Endothelial cell of umbilical vein (primary cell): ENCODE measurements around the gene DARS2. TPM values are rescaled to one million over a fixed set of nuclear protein-coding genes. Genes with fewer than 3 reads are reported as not detected.

ENCODE experiments used
- BruUV-seq: library from RNA; stranded (reverse); fragments of 400-500 nt; replicated peaks from 2 replicates; lab custom pipeline; 2021; lab: Mats Ljungman, UMichigan
- CTCF ChIA-PET: fragments of 300-600, 350-600 bp; sonication (Branson Sonifier 250); formaldehyde crosslinking; loops from one replicate; lab custom pipeline; 2021; ENCODE audit warnings: antibody characterized with exemption, inconsistent platforms; lab: Charles Lee
- POLR2A ChIA-PET: fragments of 300-600, 350-600 bp; sonication (Branson Sonifier 250); formaldehyde crosslinking; loops from one replicate; lab custom pipeline; 2021; ENCODE audit warnings: antibody characterized with exemption, inconsistent platforms; lab: Charles Lee
- DNase-seq: peaks from one replicate; pipeline ENCODE4 v3.0.0-alpha.2; 2011; ENCODE audit warnings: low read depth, low spot score
- FAIRE-seq: peaks from 2 replicates; lab custom pipeline; 2011; peaks lifted over from hg19 to GRCh38; lab: Jason Lieb, UNC
- H2AFZ ChIP-seq: 2 replicates; pipeline ENCODE4 v1.6.0; 2012; ENCODE audit warnings: low read depth, low read length, control low read depth, inconsistent platforms
- H3K27ac ChIP-seq: 2 replicates; pipeline ENCODE4 v1.5.1; 2011; ENCODE audit warnings: low read depth, mild to moderate bottlenecking, control low read depth, low read length, moderate library complexity; ENCODE audit not compliant: insufficient read depth
- H3K27me3 ChIP-seq, 2 experiments: 2 replicates each; pipeline versions ENCODE4 v1.6.0 to v1.6.1; 2011; ENCODE audit warnings: low read length in 2 of 2, mixed read lengths in 1 of 2; ENCODE audit not compliant: control insufficient read depth in 2 of 2, insufficient read depth in 2 of 2
- H3K36me3 ChIP-seq, 2 experiments: 2 replicates in 1 of 2; 3 replicates in 1 of 2; pipeline ENCODE4 v1.5.1; 2011; ENCODE audit warnings: low read length in 2 of 2, mild to moderate bottlenecking in 1 of 2, moderate library complexity in 1 of 2; ENCODE audit not compliant: control insufficient read depth in 2 of 2, insufficient read depth in 2 of 2; ENCODE audit errors: extremely low read depth in 1 of 2
- H3K4me1 ChIP-seq: 3 replicates; pipeline ENCODE4 v1.5.1; 2011; ENCODE audit warnings: mild to moderate bottlenecking, low read length; ENCODE audit not compliant: control insufficient read depth, insufficient read depth; ENCODE audit errors: extremely low read depth
- H3K4me2 ChIP-seq: 2 replicates; pipeline ENCODE4 v1.6.1; 2011; ENCODE audit warnings: low read length, control low read depth, mixed read lengths; ENCODE audit not compliant: insufficient read depth
- H3K4me3 ChIP-seq, 3 experiments: fragments of 200-600 bp in 1 of 3; sonication (generic), shearing (Covaris generic) in 1 of 3; replicated peaks in 1 of 3; 2 replicates each; pipeline ENCODE4 v1.5.1; 2011 to 2016; ENCODE audit warnings: control low read depth in 3 of 3, low read length in 3 of 3, mild to moderate bottlenecking in 2 of 3, inconsistent platforms in 1 of 3, low read depth in 1 of 3, moderate library complexity in 1 of 3; ENCODE audit not compliant: insufficient read depth in 1 of 3
- H3K79me2 ChIP-seq: 2 replicates; pipeline ENCODE4 v1.6.0; 2012; ENCODE audit warnings: low read length, inconsistent platforms; ENCODE audit not compliant: control insufficient read depth, insufficient read depth
- H3K9ac ChIP-seq: replicated peaks from 2 replicates; pipeline ENCODE3; 2011; ENCODE audit warnings: low read length, control low read depth; ENCODE audit not compliant: insufficient read depth; ENCODE audit errors: extremely low read depth
- H3K9me1 ChIP-seq: replicated peaks from 3 replicates; pipeline ENCODE4 v1.6.0; 2011; ENCODE audit warnings: mild to moderate bottlenecking, low read length; ENCODE audit not compliant: control insufficient read depth, insufficient read depth; ENCODE audit errors: extremely low read depth
- H3K9me3 ChIP-seq: replicated peaks from 2 replicates; pipeline ENCODE4 v1.5.1; 2012; ENCODE audit warnings: low read length, inconsistent platforms; ENCODE audit not compliant: control insufficient read depth, insufficient read depth
- H4K20me1 ChIP-seq: replicated peaks from 2 replicates; pipeline ENCODE3; 2011; ENCODE audit warnings: mild to moderate bottlenecking, low read length; ENCODE audit not compliant: control insufficient read depth, insufficient read depth; ENCODE audit errors: extremely low read depth
- EZH2 ChIP-seq: IDR thresholded peaks from 2 replicates; pipeline ENCODE4 v1.6.1; 2012; ENCODE audit warnings: borderline replicate concordance, low read depth, mild to moderate bottlenecking, moderate library complexity, low read length, inconsistent platforms; ENCODE audit not compliant: severe bottlenecking
- FOS ChIP-seq: IDR thresholded peaks from 2 replicates; pipeline ENCODE4 v1.6.1; 2011; ENCODE audit warnings: mild to moderate bottlenecking, low read length, moderate library complexity, borderline replicate concordance; ENCODE audit not compliant: insufficient read depth
- GATA2 ChIP-seq: IDR thresholded peaks from 2 replicates; pipeline ENCODE4 v1.7.0; 2011; ENCODE audit warnings: low read depth, mild to moderate bottlenecking, moderate library complexity, mixed read lengths, low read length; ENCODE audit not compliant: insufficient read length, insufficient read depth
- JUN ChIP-seq: IDR thresholded peaks from 2 replicates; pipeline ENCODE4 v1.6.1; 2011; ENCODE audit warnings: borderline replicate concordance, low read depth; ENCODE audit not compliant: insufficient read length, insufficient read depth
- MAX ChIP-seq: IDR thresholded peaks from 2 replicates; pipeline ENCODE4 v1.6.1; 2011; ENCODE audit not compliant: insufficient read depth, insufficient read length
- MYC ChIP-seq: IDR thresholded peaks from one replicate; pipeline ENCODE4 v1.6.1; 2011; ENCODE audit warnings: mild to moderate bottlenecking, low read depth, low read length
- POLR2A ChIP-seq: IDR thresholded peaks from 2 replicates; pipeline ENCODE4 v1.6.1; 2012; ENCODE audit warnings: low read depth, mild to moderate bottlenecking, control low read depth, low read length
- dilution Hi-C: fragments of 300-500 bp; cut with MboI; formaldehyde crosslinking; loops from one replicate; pipeline ENCODE4 v1.15.0; 2019; ENCODE audit warnings: low sequenced_read_pairs; ENCODE audit not compliant: extremely low pct_ligation_motif_present
- intact Hi-C: fragments of 100-400 bp; cut with micrococcal nuclease; formaldehyde crosslinking; loops from one replicate; pipeline ENCODE4 v1.10.0; 2022
- polyA plus RNA-seq, 4 experiments: library from polyadenylated mRNA; depleted of rRNA in 3 of 4; stranded (reverse) in 3 of 4; unstranded in 1 of 4; fragments of >200 nt; gene quantifications; 2 replicates each; pipeline versions ENCODE4 v1.2.1 to v1.2.3, GENCODE V29; 2011 to 2012; ENCODE audit warnings: missing spikeins in 1 of 4
- total RNA-seq: library from RNA; stranded (reverse); gene quantifications from 2 replicates; pipeline ENCODE4 v1.2.3, GENCODE V29; 2021
- TF ChIP-seq, protein P1 (sequence below), 2 donors: IDR thresholded peaks; 1 replicate in 1 of 2; 2 replicates in 1 of 2; pipeline ENCODE4 v1.5.1; 2011; ENCODE audit warnings: low read length in 2 of 2, mild to moderate bottlenecking in 2 of 2, moderate library complexity in 2 of 2, control low read depth in 1 of 2, inconsistent platforms in 1 of 2, low read depth in 1 of 2; ENCODE audit not compliant: insufficient read depth in 1 of 2; ENCODE audit errors: extremely low read depth in 1 of 2

DARS2 gene
- total and polyA plus RNA-seq, 2 donors (not counting 3 experiments of a cell fraction or from before 2014, with no cell fraction given), result 17.4 to 33.6 TPM

DNA sequence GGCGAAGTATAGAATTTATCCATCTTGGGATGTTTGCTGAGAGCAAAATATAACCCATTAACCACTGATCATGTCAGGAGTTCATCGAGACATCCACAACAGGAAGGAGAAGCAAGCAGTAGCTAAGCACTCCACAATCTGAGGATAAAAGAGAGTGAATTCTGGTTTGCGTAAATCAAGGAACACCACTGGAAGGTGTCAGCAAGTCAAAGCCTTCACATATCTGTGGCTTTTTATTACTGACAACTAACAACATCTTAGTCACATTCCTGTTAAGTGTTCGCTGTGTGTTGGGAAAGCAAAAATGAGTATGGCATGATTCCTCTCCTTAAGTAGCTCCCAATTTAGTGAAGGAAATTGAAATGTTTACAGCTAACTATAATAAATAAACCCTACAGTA is 44.5 kb upstream of the DARS2 start:
- Histone ChIP-seq H3K4me1 (no peaks in the 10 kb centered on the region), H3K27me3 (no peaks in the 10 kb centered on the region), H3K9ac (no peak overlapping the region), H3K27ac (no peak overlapping the region), H3K9me3 (no peaks in the 10 kb centered on the region), H4K20me1 (no peaks in the 10 kb centered on the region), H2AFZ (no peak overlapping the region), H3K36me3 (peaks cover 8 to 15% of the 10 kb centered on the region in 2 experiments), H3K79me2 (no peaks in the 10 kb centered on the region), H3K4me3 (no peak overlapping the region), H3K9me1 (no peaks in the 10 kb centered on the region), H3K4me2 (no peak overlapping the region)
- no TSS peak for BruUV-seq
- dilution Hi-C loops, result no loop called here
- no peak for DNase-seq
- intact Hi-C loops, result no loop called here
- ChIA-PET CTCF (no interaction called here), POLR2A (no interaction called here)
- TF ChIP-seq POLR2A (no peak), GATA2 (no peak), MAX (no peak), MYC (no peak), EZH2 (no peak), JUN (no peak), FOS (no peak)
- FAIRE-seq, result no peak

GRCh38 chr1:173784997-173785396 is 39.5 kb upstream of the DARS2 start:
- Histone ChIP-seq H3K9ac (no peak overlapping the region), H3K9me3 (no peaks in the 10 kb centered on the region), H3K79me2 (no peaks in the 10 kb centered on the region), H4K20me1 (no peaks in the 10 kb centered on the region), H3K4me1 (no peaks in the 10 kb centered on the region), H3K27me3 (no peaks in the 10 kb centered on the region), H3K36me3 (peaks cover 9 to 14% of the 10 kb centered on the region in 2 experiments), H3K9me1 (no peaks in the 10 kb centered on the region), H3K27ac (no peak overlapping the region), H2AFZ (no peak overlapping the region), H3K4me3 (no peak overlapping the region), H3K4me2 (no peak overlapping the region)
- TF ChIP-seq MAX (no peak), JUN (no peak), EZH2 (no peak), GATA2 (no peak), POLR2A (no peak)
- TF ChIP-seq, protein P1, sequence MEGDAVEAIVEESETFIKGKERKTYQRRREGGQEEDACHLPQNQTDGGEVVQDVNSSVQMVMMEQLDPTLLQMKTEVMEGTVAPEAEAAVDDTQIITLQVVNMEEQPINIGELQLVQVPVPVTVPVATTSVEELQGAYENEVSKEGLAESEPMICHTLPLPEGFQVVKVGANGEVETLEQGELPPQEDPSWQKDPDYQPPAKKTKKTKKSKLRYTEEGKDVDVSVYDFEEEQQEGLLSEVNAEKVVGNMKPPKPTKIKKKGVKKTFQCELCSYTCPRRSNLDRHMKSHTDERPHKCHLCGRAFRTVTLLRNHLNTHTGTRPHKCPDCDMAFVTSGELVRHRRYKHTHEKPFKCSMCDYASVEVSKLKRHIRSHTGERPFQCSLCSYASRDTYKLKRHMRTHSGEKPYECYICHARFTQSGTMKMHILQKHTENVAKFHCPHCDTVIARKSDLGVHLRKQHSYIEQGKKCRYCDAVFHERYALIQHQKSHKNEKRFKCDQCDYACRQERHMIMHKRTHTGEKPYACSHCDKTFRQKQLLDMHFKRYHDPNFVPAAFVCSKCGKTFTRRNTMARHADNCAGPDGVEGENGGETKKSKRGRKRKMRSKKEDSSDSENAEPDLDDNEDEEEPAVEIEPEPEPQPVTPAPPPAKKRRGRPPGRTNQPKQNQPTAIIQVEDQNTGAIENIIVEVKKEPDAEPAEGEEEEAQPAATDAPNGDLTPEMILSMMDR (IDR thresholded peaks at IDR 0.05; ENCODE audit: extremely low read depth in 1 of 2, insufficient read depth in 1 of 2, low read depth in 1 of 2, low read length in 2 of 2), result no peak
- no TSS peak for BruUV-seq
- POLR2A ChIA-PET, result no interaction called here
- dilution Hi-C loops (no loop called here), intact Hi-C loops (no loop called here)
- CTCF ChIA-PET, result no interaction called here
- DNase-seq, result no peak
- no peak for FAIRE-seq
